ENCODE results near the gene CENPP.

DNA sequence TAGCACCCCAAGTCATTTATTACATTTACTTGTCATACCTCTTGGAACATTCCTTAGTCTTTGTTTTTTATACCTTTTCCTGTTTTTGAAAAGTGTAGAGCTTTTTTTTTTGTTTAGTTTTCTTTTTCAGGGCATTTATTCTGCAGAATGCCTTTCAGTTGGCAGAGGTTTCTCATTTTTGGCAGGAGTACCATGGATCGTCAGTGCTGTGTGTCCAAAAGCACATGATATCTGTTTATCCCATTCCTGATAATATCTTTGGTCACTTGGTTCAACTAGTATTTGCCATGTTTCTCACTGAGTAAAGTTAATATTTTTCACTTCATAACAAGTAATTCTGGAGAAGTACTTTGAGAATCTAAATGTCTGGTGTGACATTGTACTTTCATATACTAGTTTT is 67.9 kb downstream of the CENPP start:
- no peak for TF ChIP-seq ZNF274 (IDR thresholded peaks at IDR 0.05; ENCODE audit: low read depth, low read length)
- TF ChIP-seq YY1 (IDR thresholded peaks at IDR 0.05; ENCODE audit: insufficient read depth, insufficient read length) = no peak
- no peak for TF ChIP-seq SUZ12 (IDR thresholded peaks at IDR 0.05; ENCODE audit: extremely low read depth, insufficient read depth, insufficient read length)
